Measurements from ENCODE around the gene CARMIL3. TPM values are rescaled to one million over a fixed set of nuclear protein-coding genes. Genes with fewer than 3 reads are reported as not detected.

The CARMIL3 gene
- total RNA-seq, 3 donors from 2014 or later = 0.16 to 0.98 (median 0.73) TPM

DNA sequence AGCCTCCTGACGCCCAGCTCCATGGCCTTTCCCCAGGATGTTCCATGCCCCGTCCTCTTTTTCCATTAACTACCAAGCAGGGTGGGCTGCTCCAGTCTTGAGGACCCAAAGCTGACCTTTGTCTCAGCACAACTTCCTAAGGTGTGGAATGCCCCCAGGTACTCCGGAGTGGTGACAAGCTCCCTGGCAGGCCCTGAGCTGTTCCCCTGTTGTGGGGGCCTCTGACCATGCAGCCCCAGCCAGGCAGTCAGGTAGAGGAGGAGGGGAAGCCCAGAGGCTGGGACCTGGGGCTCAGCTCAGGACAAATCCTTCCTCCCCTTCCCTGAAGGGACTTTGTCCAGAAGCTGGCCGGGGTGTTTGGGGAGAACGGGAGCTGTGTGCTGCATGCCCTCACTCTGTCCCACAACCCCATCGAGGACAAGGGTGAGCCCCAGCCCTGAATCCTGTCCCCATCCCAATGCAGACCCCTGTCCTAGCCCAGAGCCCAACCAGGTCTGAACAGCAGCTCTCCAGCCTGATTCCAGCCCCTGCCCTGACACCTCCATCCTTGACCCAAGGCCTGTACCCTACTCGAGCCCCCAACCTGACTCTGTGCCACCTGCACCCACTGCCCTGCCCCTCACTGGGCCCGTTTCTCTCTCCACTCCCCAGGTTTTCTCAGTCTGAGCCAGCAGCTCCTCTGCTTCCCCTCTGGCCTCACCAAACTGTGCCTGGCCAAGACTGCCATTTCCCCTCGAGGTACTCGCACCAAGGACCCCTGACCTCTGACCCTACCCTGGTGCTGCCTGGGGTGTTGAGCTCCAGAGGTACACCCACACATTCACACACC lies 4.4 kb downstream of the CARMIL3 start:
- DNase-seq (ENCODE audit: low spot score in 2 of 2) = no peak
- H3K4me1 ChIP-seq = no peaks in the 10 kb centered on the region
- intact Hi-C loops (cut with DNase I; ENCODE audit: low total_unique reads) = no loop called here
- no peak for TF ChIP-seq POLR2A (IDR thresholded peaks at IDR 0.05)
- no peak for TF ChIP-seq POLR2AphosphoS5 (IDR thresholded peaks at IDR 0.05)
- no peak for TF ChIP-seq CTCF (IDR thresholded peaks at IDR 0.05)
- no peak overlapping the region for H3K27ac ChIP-seq
- H3K9me3 ChIP-seq = no peaks in the 10 kb centered on the region
- H3K4me3 ChIP-seq = no peak overlapping the region
- no peaks in the 10 kb centered on the region for H3K36me3 ChIP-seq
- H3K27me3 ChIP-seq = no peaks in the 10 kb centered on the region

- DNase-seq (ENCODE audit: low spot score in 2 of 2) = no peak
- intact Hi-C loops (cut with DNase I; ENCODE audit: low total_unique reads) = no loop called here
- Histone ChIP-seq H3K4me1 (no peaks in the 10 kb centered on the region), H3K36me3 (no peaks in the 10 kb centered on the region), H3K4me3 (no peak overlapping the region), H3K27ac (no peak overlapping the region), H3K9me3 (no peaks in the 10 kb centered on the region), H3K27me3 (no peaks in the 10 kb centered on the region)
- TF ChIP-seq POLR2A (IDR thresholded peaks at IDR 0.05) (no peak), CTCF (IDR thresholded peaks at IDR 0.05) (no peak), POLR2AphosphoS5 (IDR thresholded peaks at IDR 0.05) (no peak)
Observed at GRCh38 chr14:24056800-24057184, 5.0 kb downstream of the CARMIL3 start.

DNA sequence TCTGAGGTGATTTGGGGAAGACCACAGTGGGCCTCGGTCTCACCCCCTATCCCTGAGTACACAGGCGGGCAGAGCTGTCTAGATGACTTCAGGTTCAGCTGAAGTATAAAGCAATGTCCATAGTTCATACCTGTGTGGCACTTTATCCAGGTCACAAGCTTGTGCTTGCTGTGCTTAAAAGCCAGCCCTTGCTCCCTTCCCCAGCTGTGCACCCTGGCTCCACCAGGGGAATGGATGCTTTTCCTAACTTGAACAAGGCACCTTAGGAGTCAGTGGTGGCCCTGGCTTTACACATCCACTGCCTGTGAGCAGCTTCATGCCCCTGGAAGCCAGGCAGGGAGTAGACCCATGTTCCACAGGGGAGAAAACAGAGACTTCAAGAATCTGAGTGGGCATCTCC lies 5.5 kb downstream of the CARMIL3 start:
- intact Hi-C loops (cut with DNase I; ENCODE audit: low total_unique reads) = no loop called here
- Histone ChIP-seq H3K4me1 (no peaks in the 10 kb centered on the region), H3K36me3 (no peaks in the 10 kb centered on the region), H3K27ac (no peak overlapping the region), H3K27me3 (no peaks in the 10 kb centered on the region), H3K9me3 (no peaks in the 10 kb centered on the region), H3K4me3 (no peak overlapping the region)
- TF ChIP-seq POLR2AphosphoS5 (IDR thresholded peaks at IDR 0.05) (no peak), CTCF (IDR thresholded peaks at IDR 0.05) (no peak), POLR2A (IDR thresholded peaks at IDR 0.05) (no peak)
- DNase-seq (ENCODE audit: low spot score in 2 of 2) = no peak

DNA sequence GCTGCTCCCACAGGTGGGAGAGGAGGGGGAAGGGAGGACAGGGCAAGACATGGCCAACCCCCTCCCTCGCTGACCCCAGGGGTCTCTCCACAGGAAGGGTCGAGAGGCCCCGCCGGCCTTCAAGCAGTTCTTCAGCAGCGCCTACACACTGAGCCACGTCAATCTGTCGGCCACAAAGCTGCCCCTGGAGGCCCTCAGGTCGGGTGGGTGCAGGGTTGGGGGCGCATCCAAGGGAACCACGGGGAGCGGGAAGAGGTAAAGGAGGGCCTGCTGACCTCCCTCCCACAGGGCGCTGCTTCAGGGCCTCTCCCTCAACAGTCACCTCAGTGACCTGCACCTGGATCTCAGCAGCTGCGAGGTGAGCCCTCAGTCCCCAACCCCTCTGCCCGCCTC lies 6.1 kb downstream of the CARMIL3 start:
- intact Hi-C loops (cut with DNase I; ENCODE audit: low total_unique reads) = no loop called here
- DNase-seq (ENCODE audit: low spot score in 2 of 2) = no peak

More for the DNA sequence above, 6.1 kb downstream of the CARMIL3 start:
- H3K27ac ChIP-seq = no peak overlapping the region
- H3K4me1 ChIP-seq = no peaks in the 10 kb centered on the region
- H3K36me3 ChIP-seq = no peaks in the 10 kb centered on the region
- TF ChIP-seq POLR2AphosphoS5 (IDR thresholded peaks at IDR 0.05) (no peak), POLR2A (IDR thresholded peaks at IDR 0.05) (no peak), CTCF (IDR thresholded peaks at IDR 0.05) (no peak)
- no peak overlapping the region for H3K4me3 ChIP-seq
- H3K9me3 ChIP-seq = no peaks in the 10 kb centered on the region
- H3K27me3 ChIP-seq = no peaks in the 10 kb centered on the region
